ENCODE results near the gene ADARB2. TPM values are rescaled to one million over a fixed set of nuclear protein-coding genes. Genes with fewer than 3 reads are reported as not detected.

Gene ADARB2
- total and polyA plus RNA-seq, 4 donors: 0.55 to 0.70 (median 0.59) TPM; not detected in 1

DNA sequence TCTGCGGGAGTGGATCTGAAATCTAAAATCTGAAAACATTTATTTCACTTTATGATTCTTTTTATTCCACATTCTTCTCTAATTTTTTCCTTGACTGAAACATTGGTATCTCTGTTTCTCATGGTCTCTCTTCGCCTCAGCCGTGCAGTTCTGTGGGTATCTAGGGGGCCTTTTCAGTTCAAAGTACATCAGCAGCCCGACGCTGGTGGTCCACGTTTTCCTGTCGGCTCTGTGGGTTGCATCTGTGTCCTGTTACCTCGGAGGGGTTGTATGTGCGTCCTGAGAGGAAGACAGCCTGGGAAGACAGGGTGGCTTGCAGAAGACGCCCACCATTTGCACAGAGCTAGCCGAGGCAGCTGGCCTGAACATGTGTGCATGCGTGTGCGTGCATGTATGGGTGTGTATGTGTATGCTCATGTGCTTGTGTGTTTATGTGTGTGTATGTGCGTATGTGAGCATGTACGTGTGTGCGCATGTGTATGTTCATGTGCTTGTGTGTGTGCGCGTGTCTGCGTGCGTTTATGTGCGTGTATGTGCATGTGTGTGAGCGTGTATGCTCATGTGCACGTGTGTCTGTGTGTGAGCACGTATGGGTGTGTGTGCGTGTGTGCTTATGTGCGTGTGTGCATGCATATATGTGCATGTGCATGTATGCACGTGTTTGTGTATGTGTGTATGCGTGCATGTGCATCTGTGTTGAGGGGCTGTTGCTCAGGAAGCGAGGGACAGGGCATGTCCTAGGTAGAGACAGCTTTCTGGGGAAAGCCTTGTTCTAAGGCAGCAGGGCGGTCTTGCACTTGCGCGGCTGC lies 211.8 kb downstream of the ADARB2 start:
- Histone ChIP-seq H3K27ac (ENCODE audit: low read depth in 1 of 2, low read length in 2 of 2) (no peak overlapping the region), H3K4me3 (ENCODE audit: low read depth in 1 of 3, low read length in 3 of 3) (no peak overlapping the region)

More for the DNA sequence above, 211.8 kb downstream of the ADARB2 start:
- Histone ChIP-seq H3K9ac (ENCODE audit: low read depth in 1 of 2, low read length in 2 of 2) (no peak overlapping the region), H3K4me1 (ENCODE audit: control insufficient read depth in 4 of 4, insufficient read depth in 4 of 4, low read length in 3 of 4) (no peaks in the 10 kb centered on the region), H3K27me3 (ENCODE audit: control insufficient read depth in 4 of 4, insufficient read depth in 4 of 4, low read length in 3 of 4) (peaks cover 0 to 3% (median 0%) of the 10 kb centered on the region in 4 donors), H3K9me3 (ENCODE audit: control insufficient read depth in 4 of 4, low read length in 3 of 4) (peaks cover 0 to 2% (median 0%) of the 10 kb centered on the region in 4 donors), H3K36me3 (ENCODE audit: control insufficient read depth in 4 of 4, insufficient read depth in 3 of 4, low read depth in 1 of 4, low read length in 3 of 4) (no peaks in the 10 kb centered on the region)
- TF ChIP-seq, protein P1, sequence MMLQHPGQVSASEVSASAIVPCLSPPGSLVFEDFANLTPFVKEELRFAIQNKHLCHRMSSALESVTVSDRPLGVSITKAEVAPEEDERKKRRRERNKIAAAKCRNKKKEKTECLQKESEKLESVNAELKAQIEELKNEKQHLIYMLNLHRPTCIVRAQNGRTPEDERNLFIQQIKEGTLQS (IDR thresholded peaks at IDR 0.05): no peak
- no peak for TF ChIP-seq FOXA1 (IDR thresholded peaks at IDR 0.05)
- TF ChIP-seq NR2F2 (IDR thresholded peaks at IDR 0.05): no peak
- TF ChIP-seq, protein P2, sequence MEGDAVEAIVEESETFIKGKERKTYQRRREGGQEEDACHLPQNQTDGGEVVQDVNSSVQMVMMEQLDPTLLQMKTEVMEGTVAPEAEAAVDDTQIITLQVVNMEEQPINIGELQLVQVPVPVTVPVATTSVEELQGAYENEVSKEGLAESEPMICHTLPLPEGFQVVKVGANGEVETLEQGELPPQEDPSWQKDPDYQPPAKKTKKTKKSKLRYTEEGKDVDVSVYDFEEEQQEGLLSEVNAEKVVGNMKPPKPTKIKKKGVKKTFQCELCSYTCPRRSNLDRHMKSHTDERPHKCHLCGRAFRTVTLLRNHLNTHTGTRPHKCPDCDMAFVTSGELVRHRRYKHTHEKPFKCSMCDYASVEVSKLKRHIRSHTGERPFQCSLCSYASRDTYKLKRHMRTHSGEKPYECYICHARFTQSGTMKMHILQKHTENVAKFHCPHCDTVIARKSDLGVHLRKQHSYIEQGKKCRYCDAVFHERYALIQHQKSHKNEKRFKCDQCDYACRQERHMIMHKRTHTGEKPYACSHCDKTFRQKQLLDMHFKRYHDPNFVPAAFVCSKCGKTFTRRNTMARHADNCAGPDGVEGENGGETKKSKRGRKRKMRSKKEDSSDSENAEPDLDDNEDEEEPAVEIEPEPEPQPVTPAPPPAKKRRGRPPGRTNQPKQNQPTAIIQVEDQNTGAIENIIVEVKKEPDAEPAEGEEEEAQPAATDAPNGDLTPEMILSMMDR (IDR thresholded peaks at IDR 0.05; ENCODE audit: low read depth, low read length, missing input control): no peak
- no peak for TF ChIP-seq YY1 (IDR thresholded peaks at IDR 0.05)
- no peak for TF ChIP-seq FOXA2 (IDR thresholded peaks at IDR 0.05)
- TF ChIP-seq RXRA (IDR thresholded peaks at IDR 0.05): no peak
- no peak for TF ChIP-seq SP1 (IDR thresholded peaks at IDR 0.05)
- TF ChIP-seq, protein P3, sequence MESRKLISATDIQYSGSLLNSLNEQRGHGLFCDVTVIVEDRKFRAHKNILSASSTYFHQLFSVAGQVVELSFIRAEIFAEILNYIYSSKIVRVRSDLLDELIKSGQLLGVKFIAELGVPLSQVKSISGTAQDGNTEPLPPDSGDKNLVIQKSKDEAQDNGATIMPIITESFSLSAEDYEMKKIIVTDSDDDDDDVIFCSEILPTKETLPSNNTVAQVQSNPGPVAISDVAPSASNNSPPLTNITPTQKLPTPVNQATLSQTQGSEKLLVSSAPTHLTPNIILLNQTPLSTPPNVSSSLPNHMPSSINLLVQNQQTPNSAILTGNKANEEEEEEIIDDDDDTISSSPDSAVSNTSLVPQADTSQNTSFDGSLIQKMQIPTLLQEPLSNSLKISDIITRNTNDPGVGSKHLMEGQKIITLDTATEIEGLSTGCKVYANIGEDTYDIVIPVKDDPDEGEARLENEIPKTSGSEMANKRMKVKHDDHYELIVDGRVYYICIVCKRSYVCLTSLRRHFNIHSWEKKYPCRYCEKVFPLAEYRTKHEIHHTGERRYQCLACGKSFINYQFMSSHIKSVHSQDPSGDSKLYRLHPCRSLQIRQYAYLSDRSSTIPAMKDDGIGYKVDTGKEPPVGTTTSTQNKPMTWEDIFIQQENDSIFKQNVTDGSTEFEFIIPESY (IDR thresholded peaks at IDR 0.05): no peak
- no peak for TF ChIP-seq TAF1 (conservative IDR thresholded peaks at IDR 0.05)
- no peak for TF ChIP-seq HNF4A (conservative IDR thresholded peaks at IDR 0.05)
- no peak for TF ChIP-seq RAD21 (IDR thresholded peaks at IDR 0.05)
- TF ChIP-seq, protein P4, sequence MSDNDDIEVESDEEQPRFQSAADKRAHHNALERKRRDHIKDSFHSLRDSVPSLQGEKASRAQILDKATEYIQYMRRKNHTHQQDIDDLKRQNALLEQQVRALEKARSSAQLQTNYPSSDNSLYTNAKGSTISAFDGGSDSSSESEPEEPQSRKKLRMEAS (IDR thresholded peaks at IDR 0.05): no peak
- no peak for TF ChIP-seq JUND (IDR thresholded peaks at IDR 0.05)
- TF ChIP-seq, protein P5, sequence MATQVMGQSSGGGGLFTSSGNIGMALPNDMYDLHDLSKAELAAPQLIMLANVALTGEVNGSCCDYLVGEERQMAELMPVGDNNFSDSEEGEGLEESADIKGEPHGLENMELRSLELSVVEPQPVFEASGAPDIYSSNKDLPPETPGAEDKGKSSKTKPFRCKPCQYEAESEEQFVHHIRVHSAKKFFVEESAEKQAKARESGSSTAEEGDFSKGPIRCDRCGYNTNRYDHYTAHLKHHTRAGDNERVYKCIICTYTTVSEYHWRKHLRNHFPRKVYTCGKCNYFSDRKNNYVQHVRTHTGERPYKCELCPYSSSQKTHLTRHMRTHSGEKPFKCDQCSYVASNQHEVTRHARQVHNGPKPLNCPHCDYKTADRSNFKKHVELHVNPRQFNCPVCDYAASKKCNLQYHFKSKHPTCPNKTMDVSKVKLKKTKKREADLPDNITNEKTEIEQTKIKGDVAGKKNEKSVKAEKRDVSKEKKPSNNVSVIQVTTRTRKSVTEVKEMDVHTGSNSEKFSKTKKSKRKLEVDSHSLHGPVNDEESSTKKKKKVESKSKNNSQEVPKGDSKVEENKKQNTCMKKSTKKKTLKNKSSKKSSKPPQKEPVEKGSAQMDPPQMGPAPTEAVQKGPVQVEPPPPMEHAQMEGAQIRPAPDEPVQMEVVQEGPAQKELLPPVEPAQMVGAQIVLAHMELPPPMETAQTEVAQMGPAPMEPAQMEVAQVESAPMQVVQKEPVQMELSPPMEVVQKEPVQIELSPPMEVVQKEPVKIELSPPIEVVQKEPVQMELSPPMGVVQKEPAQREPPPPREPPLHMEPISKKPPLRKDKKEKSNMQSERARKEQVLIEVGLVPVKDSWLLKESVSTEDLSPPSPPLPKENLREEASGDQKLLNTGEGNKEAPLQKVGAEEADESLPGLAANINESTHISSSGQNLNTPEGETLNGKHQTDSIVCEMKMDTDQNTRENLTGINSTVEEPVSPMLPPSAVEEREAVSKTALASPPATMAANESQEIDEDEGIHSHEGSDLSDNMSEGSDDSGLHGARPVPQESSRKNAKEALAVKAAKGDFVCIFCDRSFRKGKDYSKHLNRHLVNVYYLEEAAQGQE (IDR thresholded peaks at IDR 0.05): no peak
- TF ChIP-seq GABPA (IDR thresholded peaks at IDR 0.05 in 1 of 2, conservative IDR thresholded peaks at IDR 0.05 in 1 of 2): no peak
- DNase-seq (ENCODE audit: low spot score): no peak
- WGBS: 91% methylated on average over 32 of the region's 32 CpGs
